Measurements from ENCODE around the gene FILIP1L. TPM values are rescaled to one million over a fixed set of nuclear protein-coding genes. Genes with fewer than 3 reads are reported as not detected.
"Not testable (repeated sequence)": the region's sequence is repeated elsewhere in the genome, so short reads cannot be mapped to it uniquely, and the experiment has no call there.

Gene FILIP1L
- total RNA-seq, 1 donor from 2014 or later: 41.5 TPM

DNA sequence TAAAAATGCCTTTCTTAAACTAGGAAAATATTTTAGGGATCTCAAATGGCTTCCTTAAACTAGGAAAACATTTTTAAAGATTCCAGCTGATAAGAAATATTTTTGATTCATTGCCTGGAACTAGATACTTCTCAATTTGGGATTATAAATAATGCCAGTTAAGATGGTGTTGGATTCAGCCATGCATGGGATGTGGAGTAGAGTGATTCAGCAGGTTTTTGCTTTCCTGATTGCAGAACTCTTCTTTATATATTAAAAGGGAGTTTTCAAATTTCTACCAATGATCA lies 15.6 kb downstream of the FILIP1L start:
- Histone ChIP-seq H3K4me3 (no peak overlapping the region), H3K4me1 (peaks cover 35% of the 10 kb centered on the region), H3K27ac (peak overlapping the region; percentile 34), H3K27me3 (no peaks in the 10 kb centered on the region), H3K36me3 (no peaks in the 10 kb centered on the region), H3K9me3 (no peaks in the 10 kb centered on the region)
- no peak for DNase-seq (ENCODE audit: extremely low spot score in 2 of 2)
- intact Hi-C loops (cut with DNase I): no loop called here
- TF ChIP-seq POLR2A (IDR thresholded peaks at IDR 0.05) (no peak), POLR2AphosphoS5 (IDR thresholded peaks at IDR 0.05; ENCODE audit: insufficient read depth in 1 of 2, low read depth in 1 of 2) (no peak)
- TF ChIP-seq, protein P1, sequence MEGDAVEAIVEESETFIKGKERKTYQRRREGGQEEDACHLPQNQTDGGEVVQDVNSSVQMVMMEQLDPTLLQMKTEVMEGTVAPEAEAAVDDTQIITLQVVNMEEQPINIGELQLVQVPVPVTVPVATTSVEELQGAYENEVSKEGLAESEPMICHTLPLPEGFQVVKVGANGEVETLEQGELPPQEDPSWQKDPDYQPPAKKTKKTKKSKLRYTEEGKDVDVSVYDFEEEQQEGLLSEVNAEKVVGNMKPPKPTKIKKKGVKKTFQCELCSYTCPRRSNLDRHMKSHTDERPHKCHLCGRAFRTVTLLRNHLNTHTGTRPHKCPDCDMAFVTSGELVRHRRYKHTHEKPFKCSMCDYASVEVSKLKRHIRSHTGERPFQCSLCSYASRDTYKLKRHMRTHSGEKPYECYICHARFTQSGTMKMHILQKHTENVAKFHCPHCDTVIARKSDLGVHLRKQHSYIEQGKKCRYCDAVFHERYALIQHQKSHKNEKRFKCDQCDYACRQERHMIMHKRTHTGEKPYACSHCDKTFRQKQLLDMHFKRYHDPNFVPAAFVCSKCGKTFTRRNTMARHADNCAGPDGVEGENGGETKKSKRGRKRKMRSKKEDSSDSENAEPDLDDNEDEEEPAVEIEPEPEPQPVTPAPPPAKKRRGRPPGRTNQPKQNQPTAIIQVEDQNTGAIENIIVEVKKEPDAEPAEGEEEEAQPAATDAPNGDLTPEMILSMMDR (IDR thresholded peaks at IDR 0.05): no peak

DNA sequence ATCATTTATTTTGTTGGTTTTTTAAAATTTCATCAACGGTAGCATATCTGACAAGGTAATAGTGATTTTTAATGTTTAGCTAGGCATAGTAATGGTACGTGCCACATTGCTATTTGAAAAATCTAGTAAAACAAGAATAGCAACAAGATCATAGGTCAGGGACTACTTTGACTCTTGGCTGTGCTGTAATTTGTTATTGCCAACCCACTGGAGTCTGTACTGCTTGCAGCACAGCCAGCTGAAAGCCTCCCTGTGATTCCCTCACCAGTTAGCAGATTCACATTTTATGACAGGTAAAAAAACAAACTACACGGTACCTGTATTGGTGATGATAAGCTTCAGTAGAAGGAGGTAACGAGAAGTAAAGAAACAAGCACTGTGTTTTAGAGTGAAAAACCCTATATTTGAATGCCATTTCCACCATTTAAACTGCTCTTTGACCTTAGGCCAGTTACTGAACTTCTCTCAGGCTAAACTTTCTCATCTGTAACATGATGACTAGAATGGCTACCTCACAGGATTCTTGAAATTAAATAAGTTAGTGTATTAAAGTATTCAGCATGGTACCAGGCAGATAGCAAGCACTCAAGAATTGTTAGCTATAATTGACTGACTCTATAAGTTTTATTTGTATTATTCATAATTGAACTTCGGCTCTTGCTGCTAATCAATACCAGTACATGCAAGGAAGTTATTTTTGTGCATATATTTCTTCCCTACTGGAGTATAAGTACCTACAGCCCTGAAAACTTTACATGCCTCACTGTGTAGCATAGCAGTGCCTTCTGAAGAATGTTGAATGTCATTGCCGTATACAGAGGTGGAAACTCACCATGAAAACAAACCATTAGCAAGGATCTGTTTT lies 16.1 kb downstream of the FILIP1L start:
- Histone ChIP-seq H3K4me1 (peaks cover 29% of the 10 kb centered on the region), H3K9me3 (no peaks in the 10 kb centered on the region), H3K36me3 (no peaks in the 10 kb centered on the region), H3K27ac (peak overlapping the region; percentile 34), H3K27me3 (no peaks in the 10 kb centered on the region), H3K4me3 (no peak overlapping the region)
- intact Hi-C loops (cut with DNase I): no loop called here
- no peak for DNase-seq (ENCODE audit: extremely low spot score in 2 of 2)
- TF ChIP-seq POLR2A (IDR thresholded peaks at IDR 0.05): no peak
- TF ChIP-seq POLR2AphosphoS5 (IDR thresholded peaks at IDR 0.05; ENCODE audit: insufficient read depth in 1 of 2, low read depth in 1 of 2): peak in 1 of 2 donors; percentile 46

DNA sequence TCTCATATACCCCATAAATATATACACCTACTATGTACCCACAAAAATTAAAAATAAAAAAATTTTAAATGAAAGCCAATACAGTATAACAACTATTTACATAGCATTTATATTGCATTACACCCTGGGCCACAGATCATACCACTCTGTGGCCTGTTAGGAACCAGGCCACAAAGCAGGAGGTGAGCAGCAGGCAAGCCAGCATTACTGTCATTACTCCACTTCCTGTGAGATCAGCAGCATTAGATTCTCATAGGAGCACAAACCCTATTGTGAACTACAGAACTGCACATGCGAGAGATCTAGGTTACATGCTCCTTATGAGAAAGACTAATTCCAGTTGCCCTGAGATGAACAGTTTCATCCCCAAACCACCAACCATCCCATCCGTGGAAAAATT lies 17.4 kb downstream of the FILIP1L start:
- no peak for DNase-seq (ENCODE audit: extremely low spot score in 2 of 2)
- no peak overlapping the region for H3K4me3 ChIP-seq
- intact Hi-C loops (cut with DNase I): no loop called here
- H3K27ac ChIP-seq: no peak overlapping the region
- no peaks in the 10 kb centered on the region for H3K36me3 ChIP-seq
- H3K9me3 ChIP-seq: no peaks in the 10 kb centered on the region
- no peaks in the 10 kb centered on the region for H3K27me3 ChIP-seq
- peaks cover 28% of the 10 kb centered on the region for H3K4me1 ChIP-seq
- TF ChIP-seq POLR2A (IDR thresholded peaks at IDR 0.05) (no peak), POLR2AphosphoS5 (IDR thresholded peaks at IDR 0.05; ENCODE audit: insufficient read depth in 1 of 2, low read depth in 1 of 2) (no peak)
- TF ChIP-seq, protein P1 (IDR thresholded peaks at IDR 0.05): no peak

DNA sequence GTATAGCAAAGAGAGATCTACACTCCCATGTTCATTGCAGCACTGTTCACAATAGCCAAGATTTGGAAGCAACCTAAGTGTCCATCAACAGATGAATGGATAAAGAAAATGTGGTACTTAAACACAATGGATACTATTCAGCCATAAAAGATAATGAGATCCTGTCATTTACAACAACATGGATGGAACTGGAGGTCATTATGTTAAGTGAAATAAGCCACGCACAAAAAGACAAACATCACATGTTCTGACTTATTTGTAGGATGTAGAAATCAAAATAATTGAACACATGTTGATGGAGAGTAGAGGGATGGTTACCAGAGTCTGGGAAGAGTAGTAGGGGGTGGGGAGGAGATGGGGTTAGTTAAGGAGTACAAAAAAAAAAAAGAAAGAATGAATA lies 18.0 kb downstream of the FILIP1L start:
- peaks cover 28% of the 10 kb centered on the region for H3K4me1 ChIP-seq
- H3K27ac ChIP-seq; intact Hi-C loops (cut with DNase I); DNase-seq (ENCODE audit: extremely low spot score in 2 of 2); H3K9me3 ChIP-seq; H3K4me3 ChIP-seq; H3K36me3 ChIP-seq; H3K27me3 ChIP-seq: not testable (repeated sequence)

DNA sequence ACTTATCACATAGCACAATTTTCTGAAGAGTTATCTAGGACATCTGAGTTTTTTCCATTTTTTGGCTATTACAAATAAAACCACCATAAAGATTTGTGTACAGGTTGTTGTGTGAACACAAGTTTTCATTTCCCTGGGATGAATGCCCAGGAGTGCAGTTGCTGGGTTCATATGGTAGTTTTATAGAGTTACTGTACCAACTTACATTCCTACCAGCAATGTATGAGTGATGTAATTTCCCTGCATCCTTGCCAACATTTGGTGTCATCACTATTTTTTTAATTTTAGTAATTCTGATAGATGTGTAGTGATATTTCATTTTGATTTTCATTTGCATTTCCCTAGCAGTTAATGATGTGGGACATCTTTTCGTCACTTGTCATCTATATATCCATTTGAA lies 20.5 kb downstream of the FILIP1L start:
- Histone ChIP-seq H3K9me3 (no peaks in the 10 kb centered on the region), H3K27me3 (no peaks in the 10 kb centered on the region), H3K27ac (no peak overlapping the region), H3K4me1 (peaks cover 30% of the 10 kb centered on the region), H3K4me3 (no peak overlapping the region), H3K36me3 (no peaks in the 10 kb centered on the region)
- TF ChIP-seq POLR2A (IDR thresholded peaks at IDR 0.05) (no peak), POLR2AphosphoS5 (IDR thresholded peaks at IDR 0.05; ENCODE audit: insufficient read depth in 1 of 2, low read depth in 1 of 2) (no peak)
- TF ChIP-seq, protein P1 (IDR thresholded peaks at IDR 0.05): no peak
- intact Hi-C loops (cut with DNase I): no loop called here
- DNase-seq (ENCODE audit: extremely low spot score in 2 of 2): no peak

DNA sequence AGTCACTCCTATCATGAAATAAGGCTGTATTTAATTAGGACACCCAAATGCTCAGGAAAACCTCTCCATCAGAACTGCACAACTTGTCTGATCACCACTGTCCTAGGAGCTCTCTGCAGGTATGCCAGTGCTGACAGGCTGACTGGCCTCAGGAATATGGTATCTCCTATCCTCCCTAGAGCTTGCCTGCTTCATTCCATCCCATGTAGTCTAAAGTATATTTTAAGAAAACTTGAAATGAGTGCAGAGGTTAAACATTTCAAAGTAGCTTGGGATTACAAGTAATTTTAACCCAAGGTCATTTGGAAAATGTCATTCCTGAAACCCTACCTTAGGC lies 23.7 kb downstream of the FILIP1L start:
- H3K4me1 ChIP-seq: peaks cover 8% of the 10 kb centered on the region
- no peak for DNase-seq (ENCODE audit: extremely low spot score in 2 of 2)
- H3K4me3 ChIP-seq: no peak overlapping the region
- intact Hi-C loops (cut with DNase I): no loop called here
- H3K27me3 ChIP-seq: no peaks in the 10 kb centered on the region
- TF ChIP-seq POLR2AphosphoS5 (IDR thresholded peaks at IDR 0.05; ENCODE audit: insufficient read depth in 1 of 2, low read depth in 1 of 2) (no peak), POLR2A (IDR thresholded peaks at IDR 0.05) (no peak)
- TF ChIP-seq, protein P1 (IDR thresholded peaks at IDR 0.05): no peak
- H3K27ac ChIP-seq: no peak overlapping the region
- no peaks in the 10 kb centered on the region for H3K9me3 ChIP-seq
- H3K36me3 ChIP-seq: no peaks in the 10 kb centered on the region

Measured in vagina (tissue), 2 donors.